Aorta (tissue), 5 donors: ENCODE results near the gene MED22. TPM values are rescaled to one million over a fixed set of nuclear protein-coding genes. Genes with fewer than 3 reads are reported as not detected.
"Not testable (repeated sequence)": the region's sequence is repeated elsewhere in the genome, so short reads cannot be mapped to it uniquely, and the experiment has no call there.

Experiments
- ATAC-seq: fragments of 200-7000 bp; cut with Tn5 transposase; one replicate; pipeline ENCODE4 v1.9.1; 2022; ENCODE audit warnings: moderate library complexity; ENCODE audit not compliant: low FRiP score
- DNase-seq, 2 donors: peaks; one replicate each; pipeline ENCODE4 v3.0.0-alpha.2; 2020
- H3K27ac ChIP-seq, 2 donors: one replicate each; pipeline ENCODE4 v1.5.1; 2013; ENCODE audit warnings: low read length in 2 of 2, mild to moderate bottlenecking in 2 of 2, moderate library complexity in 2 of 2, control low read depth in 1 of 2, inconsistent platforms in 1 of 2, low read depth in 1 of 2
- H3K27me3 ChIP-seq, 2 donors: one replicate each; pipeline ENCODE4 v1.6.1; 2013; ENCODE audit warnings: control low read depth in 1 of 2, low read length in 1 of 2, mild to moderate bottlenecking in 1 of 2, moderate library complexity in 1 of 2; ENCODE audit not compliant: insufficient read depth in 2 of 2, control insufficient read depth in 1 of 2
- H3K36me3 ChIP-seq, 2 donors: one replicate each; pipeline ENCODE4 v1.6.1; 2013; ENCODE audit warnings: control low read depth in 1 of 2, low read length in 1 of 2, mild to moderate bottlenecking in 1 of 2; ENCODE audit not compliant: insufficient read depth in 2 of 2, control insufficient read depth in 1 of 2
- H3K4me1 ChIP-seq, 2 donors: one replicate each; pipeline ENCODE4 v1.6.1; 2013; ENCODE audit warnings: low read length in 2 of 2, control low read depth in 1 of 2, mild to moderate bottlenecking in 1 of 2, moderate library complexity in 1 of 2; ENCODE audit not compliant: insufficient read depth in 2 of 2, control insufficient read depth in 1 of 2
- H3K4me3 ChIP-seq, 2 donors: one replicate each; pipeline ENCODE4 v1.5.1; 2013; ENCODE audit warnings: low read length in 2 of 2, control low read depth in 1 of 2, mild to moderate bottlenecking in 1 of 2
- H3K9me3 ChIP-seq: one replicate; pipeline ENCODE4 v1.6.1; 2013; ENCODE audit warnings: mild to moderate bottlenecking, low read length; ENCODE audit not compliant: control insufficient read depth
- WGBS, 2 donors: extraction: QIAGEN DNeasy Blood & Tissue Kit; methylation state at CpG; one replicate each; pipeline ENCODE4 v1.1.7; 2013; 5-methylcytosine and 5-hydroxymethylcytosine counted together
- intact Hi-C, 2 donors: fragments of 100-400 bp; cut with DNase I; formaldehyde crosslinking; loops; one replicate each; pipeline versions ENCODE4 v1.14.2 to v1.15.0; 2022
- polyA plus RNA-seq, 2 donors: library from polyadenylated mRNA; stranded (reverse); fragments of 200-250 nt; gene quantifications; one replicate each; pipeline ENCODE4 v1.2.3, GENCODE V29; 2013
- total RNA-seq, 2 donors: library from RNA; stranded (reverse); fragmentation: NEBNext Ultra II Directional; extraction: Animal tissue kit (Norgen Biotek cat#: 25700); gene quantifications; one replicate each; pipeline ENCODE4 v1.2.1, GENCODE V29; 2021
- donor health status: healthy with polysubstance abuse.
- donor health status: Bipolar disorder and iron deficiency.
- donor health status: DM: no; HTN: no; CAD: no.
- donor health status: DM: no; HTN: no; CAD: no.
- donor health status: DM: yes; HTN: yes; CAD: no.

Gene MED22
- total and polyA plus RNA-seq, 4 donors = 10.8 to 37.0 (median 24.4) TPM

- Histone ChIP-seq H3K36me3 (no peaks in the 10 kb centered on the region), H3K4me1 (no peaks in the 10 kb centered on the region), H3K27ac (no peak overlapping the region), H3K27me3 (no peaks in the 10 kb centered on the region), H3K4me3 (no peak overlapping the region), H3K9me3 (peaks cover 1% of the 10 kb centered on the region)
- DNase-seq (no peak), ATAC-seq (no peak)
- intact Hi-C loops = no loop called here
- WGBS, 2 donors = 81 to 82% methylated on average over 36 to 38 of the region's 38 CpGs
Measured at GRCh38 chr9:133304477-133305377, 43.2 kb downstream of the MED22 start.

- no peak for ATAC-seq
- whole genome bisulfite sequencing, 2 donors = 45 to 51% methylated on average over 13 of the region's 13 CpGs
- Histone ChIP-seq H3K27me3 (no peaks in the 10 kb centered on the region), H3K4me3 (no peak overlapping the region), H3K27ac (no peak overlapping the region), H3K36me3 (no peaks in the 10 kb centered on the region), H3K9me3 (no peaks in the 10 kb centered on the region), H3K4me1 (no peaks in the 10 kb centered on the region)
- intact Hi-C loops = no loop called here
- DNase-seq = no peak
Measured at GRCh38 chr9:133304158-133304470, 43.8 kb downstream of the MED22 start.

DNA sequence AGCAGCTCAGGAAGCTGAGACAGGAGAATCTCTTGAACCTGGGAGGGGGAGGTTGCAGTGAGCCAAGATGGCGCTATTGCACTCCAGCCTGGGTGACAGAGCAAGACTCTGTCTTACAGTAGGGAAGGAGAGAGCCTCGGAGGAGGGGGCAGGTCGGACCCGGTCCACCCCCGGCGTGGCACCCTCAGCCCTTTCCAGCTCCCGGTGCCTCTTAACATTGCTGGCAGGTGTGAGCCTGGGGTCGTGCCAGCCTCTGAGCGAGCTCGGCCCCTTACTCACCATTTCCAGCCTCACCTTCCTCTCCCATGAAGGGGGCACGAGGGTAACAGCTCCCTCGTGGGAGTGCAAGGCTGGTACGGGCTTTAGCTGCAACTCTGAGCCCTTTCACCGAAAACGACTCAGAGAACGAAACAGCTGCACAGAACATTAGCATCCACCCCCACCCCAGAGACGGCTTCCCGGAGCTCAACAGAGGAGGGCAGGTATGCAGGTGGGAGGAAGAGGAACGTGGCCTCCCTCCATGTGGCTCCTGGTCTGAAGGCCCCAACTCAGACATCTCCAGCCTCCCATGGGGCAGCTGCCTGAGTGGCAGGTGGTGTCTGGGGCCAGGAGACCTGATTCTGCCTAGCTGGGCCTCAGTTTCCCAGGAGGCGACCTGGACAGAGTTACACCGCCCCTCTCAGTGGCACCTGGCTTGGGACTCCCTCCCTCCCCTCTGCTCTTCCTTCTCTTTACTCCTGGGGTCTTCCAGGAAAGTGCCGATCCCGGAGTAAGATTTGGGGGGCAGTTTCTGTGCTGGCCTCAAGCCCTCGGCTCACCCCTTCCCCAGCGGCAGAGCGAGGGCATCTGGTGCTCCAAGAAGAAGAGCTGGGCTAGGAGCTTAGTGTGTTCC, 44.4 kb downstream of the MED22 start:
- Histone ChIP-seq H3K27ac (no peak overlapping the region), H3K27me3 (no peaks in the 10 kb centered on the region), H3K36me3 (no peaks in the 10 kb centered on the region), H3K9me3 (no peaks in the 10 kb centered on the region), H3K4me1 (no peaks in the 10 kb centered on the region), H3K4me3 (no peak overlapping the region)
- ATAC-seq (no peak), DNase-seq (no peak)
- WGBS, 2 donors = 70 to 78% methylated on average over 25 to 26 of the region's 26 CpGs
- intact Hi-C loops = no loop called here

GRCh38 chr9:133301253-133302230, 46.4 kb downstream of the MED22 start:
- WGBS, 2 donors = 85 to 86% methylated on average over 13 of the region's 13 CpGs
- no peak overlapping the region for H3K27ac ChIP-seq
- H3K36me3 ChIP-seq = no peaks in the 10 kb centered on the region
- H3K9me3 ChIP-seq = no peaks in the 10 kb centered on the region
- intact Hi-C loops = no loop called here
- no peaks in the 10 kb centered on the region for H3K4me1 ChIP-seq
- DNase-seq (no peak), ATAC-seq (no peak)
- H3K27me3 ChIP-seq = no peaks in the 10 kb centered on the region
- no peak overlapping the region for H3K4me3 ChIP-seq

GRCh38 chr9:133299996-133300395, 47.9 kb downstream of the MED22 start:
- ATAC-seq, H3K27ac ChIP-seq, H3K4me3 ChIP-seq, H3K36me3 ChIP-seq, H3K27me3 ChIP-seq, H3K9me3 ChIP-seq, DNase-seq, intact Hi-C loops, H3K4me1 ChIP-seq: not testable (repeated sequence)
- 80% methylated on average over 13 to 16 of the region's 16 CpGs for WGBS, 2 donors

- H3K9me3 ChIP-seq = no peaks in the 10 kb centered on the region
Measured at GRCh38 chr9:133294257-133294656, 53.7 kb downstream of the MED22 start.

DNA sequence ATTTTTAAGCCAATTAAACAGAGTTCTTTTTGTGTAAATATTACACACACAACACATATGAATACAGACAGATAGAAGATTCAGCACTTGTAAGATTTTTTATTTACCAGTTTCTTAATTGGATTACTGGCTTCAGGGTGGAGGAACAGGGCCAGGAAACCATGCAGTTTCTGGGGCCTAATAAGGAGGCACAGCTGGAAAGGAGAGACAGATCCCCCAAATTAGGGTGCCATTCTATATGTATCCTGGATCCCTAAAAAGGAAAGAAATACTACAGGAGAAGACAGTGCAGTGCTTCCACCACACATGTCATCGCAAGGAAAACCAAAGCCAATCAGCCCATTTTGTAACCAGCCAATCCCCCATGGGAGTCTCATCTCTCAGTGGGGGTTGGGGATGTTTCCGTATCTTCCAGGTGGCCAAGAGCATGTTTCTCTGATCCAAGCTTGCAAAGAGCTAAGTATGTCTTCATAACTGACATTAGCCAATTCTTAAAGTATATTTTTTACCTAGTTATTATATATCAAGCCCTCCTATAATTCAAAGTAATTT, 57.1 kb downstream of the MED22 start:
- no peaks in the 10 kb centered on the region for H3K4me1 ChIP-seq
- H3K27ac ChIP-seq = no peak overlapping the region
- WGBS, 2 donors = 87 to 94% methylated on average over 2 of the region's 2 CpGs
- intact Hi-C loops = no loop called here
- H3K9me3 ChIP-seq = no peaks in the 10 kb centered on the region
- no peak overlapping the region for H3K4me3 ChIP-seq
- H3K36me3 ChIP-seq = no peaks in the 10 kb centered on the region
- ATAC-seq (no peak), DNase-seq (no peak)
- H3K27me3 ChIP-seq = peaks cover 0 to 1% of the 10 kb centered on the region in 2 donors

More at GRCh38 chr9:133294257-133294656, 53.7 kb downstream of the MED22 start:
- no peak overlapping the region for H3K4me3 ChIP-seq
- no peaks in the 10 kb centered on the region for H3K36me3 ChIP-seq
- WGBS, 2 donors = 60 to 66% methylated on average over 1 of the region's 1 CpG
- no peak for ATAC-seq
- intact Hi-C loops = no loop called here
- H3K27ac ChIP-seq = no peak overlapping the region
- no peak for DNase-seq
- peaks cover 0 to 1% of the 10 kb centered on the region in 2 donors for H3K27me3 ChIP-seq
- no peaks in the 10 kb centered on the region for H3K4me1 ChIP-seq
